ENCODE results near the gene UCP3. TPM values are rescaled to one million over a fixed set of nuclear protein-coding genes. Genes with fewer than 3 reads are reported as not detected.

Gene UCP3
- polyA plus RNA-seq, 1 donor (not counting 4 experiments of a cell fraction or from before 2014, with no cell fraction given): 0.52 TPM

- H3K27ac ChIP-seq (ENCODE audit: control insufficient read depth, insufficient read depth, low read length): no peak overlapping the region
- no peak overlapping the region for H3K9ac ChIP-seq (ENCODE audit: control insufficient read depth, extremely low read depth, insufficient read depth, low read length)
- H3K4me3 ChIP-seq (ENCODE audit: control insufficient read depth in 2 of 3, extremely low read depth in 1 of 3, insufficient read depth in 2 of 3, low read depth in 1 of 3, low read length in 3 of 3): no peak overlapping the region
- FAIRE-seq (no peak), DNase-seq (ENCODE audit: low read depth, low spot score) (no peak)
- peaks cover 8% of the 10 kb centered on the region for H3K4me1 ChIP-seq (ENCODE audit: control insufficient read depth, extremely low read depth, insufficient read depth, low read length)
- H3K9me1 ChIP-seq (ENCODE audit: control insufficient read depth, extremely low read depth, insufficient read depth, low read length): no peaks in the 10 kb centered on the region
- no peaks in the 10 kb centered on the region for H4K20me1 ChIP-seq (ENCODE audit: control insufficient read depth, extremely low read depth, insufficient read depth, low read length)
- TF ChIP-seq EZH2 (IDR thresholded peaks at IDR 0.05; ENCODE audit: low read length) (no peak), CTCF (optimal IDR thresholded peaks at IDR 0.05 in 1 of 3, IDR thresholded peaks at IDR 0.05 in 1 of 3, conservative IDR thresholded peaks at IDR 0.05 in 1 of 3; ENCODE audit: extremely low read depth in 1 of 3, insufficient read depth in 2 of 3, low read length in 3 of 3) (no peak)
- H3K79me2 ChIP-seq (ENCODE audit: control insufficient read depth, insufficient read depth, low read length): no peaks in the 10 kb centered on the region
- H3K27me3 ChIP-seq (ENCODE audit: control insufficient read depth, extremely low read depth, insufficient read depth, low read length): no peaks in the 10 kb centered on the region
- no peak overlapping the region for H2AFZ ChIP-seq (ENCODE audit: control insufficient read depth, low read length)
- H3K36me3 ChIP-seq (ENCODE audit: control insufficient read depth in 2 of 2, extremely low read depth in 1 of 2, insufficient read depth in 2 of 2, low read length in 2 of 2): no peaks in the 10 kb centered on the region
- dilution Hi-C loops (cut with MboI; ENCODE audit: extremely low pct_ligation_motif_present, low sequenced_read_pairs): no loop called here
- no peaks in the 10 kb centered on the region for H3K9me3 ChIP-seq (ENCODE audit: control insufficient read depth, low read depth, low read length)
- H3K4me2 ChIP-seq (ENCODE audit: control insufficient read depth, extremely low read depth, insufficient read depth, low read depth, low read length): no peak overlapping the region
Observed at GRCh38 chr11:73971175-73971719, 37.6 kb downstream of the UCP3 start.

DNA sequence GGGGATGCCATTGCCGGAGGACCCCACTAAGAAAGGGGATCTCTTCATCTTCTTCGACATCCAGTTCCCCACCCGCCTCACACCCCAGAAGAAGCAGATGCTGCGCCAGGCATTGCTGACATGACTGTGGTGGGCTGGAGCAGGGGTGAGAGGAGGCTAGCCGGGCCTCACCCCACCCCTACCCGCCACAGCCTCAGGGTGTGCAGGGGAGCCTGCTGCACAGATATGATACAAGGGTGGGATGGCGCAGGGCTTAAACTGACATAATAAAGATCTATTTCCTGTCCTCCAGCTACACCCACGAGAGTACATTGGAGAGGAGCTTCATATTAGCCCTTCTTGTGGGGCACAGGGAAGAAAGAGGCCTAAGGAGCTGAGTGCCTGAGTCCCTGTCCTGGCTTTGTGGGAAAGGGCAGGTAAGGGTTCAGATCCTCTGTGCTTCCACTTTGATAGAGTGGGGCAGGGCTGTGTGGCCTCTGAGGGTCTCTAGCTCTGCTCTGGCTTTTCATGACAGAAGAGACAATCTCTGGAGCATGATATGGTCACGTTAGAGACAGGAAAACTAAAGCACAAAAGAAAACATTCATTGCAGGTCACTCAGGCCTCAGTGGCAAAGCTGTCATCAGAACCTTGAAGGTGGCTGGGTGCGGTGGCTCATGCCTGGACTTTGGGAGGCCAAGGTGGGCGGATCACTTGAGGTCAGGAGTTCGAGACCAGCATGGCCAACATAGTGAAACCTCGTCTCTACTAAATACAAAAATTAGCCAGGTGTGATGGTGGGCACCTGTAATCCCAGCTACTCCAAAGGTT lies 38.7 kb downstream of the UCP3 start:
- FAIRE-seq (no peak), DNase-seq (ENCODE audit: low read depth, low spot score) (no peak)
- Histone ChIP-seq H3K4me3 (ENCODE audit: control insufficient read depth in 2 of 3, extremely low read depth in 1 of 3, insufficient read depth in 2 of 3, low read depth in 1 of 3, low read length in 3 of 3) (no peak overlapping the region), H3K27me3 (ENCODE audit: control insufficient read depth, extremely low read depth, insufficient read depth, low read length) (no peaks in the 10 kb centered on the region), H3K4me2 (ENCODE audit: control insufficient read depth, extremely low read depth, insufficient read depth, low read depth, low read length) (no peak overlapping the region), H3K79me2 (ENCODE audit: control insufficient read depth, insufficient read depth, low read length) (no peaks in the 10 kb centered on the region), H3K27ac (ENCODE audit: control insufficient read depth, insufficient read depth, low read length) (no peak overlapping the region), H3K4me1 (ENCODE audit: control insufficient read depth, extremely low read depth, insufficient read depth, low read length) (peaks cover 8% of the 10 kb centered on the region), H3K9me3 (ENCODE audit: control insufficient read depth, low read depth, low read length) (no peaks in the 10 kb centered on the region), H4K20me1 (ENCODE audit: control insufficient read depth, extremely low read depth, insufficient read depth, low read length) (no peaks in the 10 kb centered on the region), H3K9me1 (ENCODE audit: control insufficient read depth, extremely low read depth, insufficient read depth, low read length) (no peaks in the 10 kb centered on the region), H3K36me3 (ENCODE audit: control insufficient read depth in 2 of 2, extremely low read depth in 1 of 2, insufficient read depth in 2 of 2, low read length in 2 of 2) (no peaks in the 10 kb centered on the region), H2AFZ (ENCODE audit: control insufficient read depth, low read length) (no peak overlapping the region), H3K9ac (ENCODE audit: control insufficient read depth, extremely low read depth, insufficient read depth, low read length) (no peak overlapping the region)
- dilution Hi-C loops (cut with MboI; ENCODE audit: extremely low pct_ligation_motif_present, low sequenced_read_pairs): no loop called here
- TF ChIP-seq CTCF (optimal IDR thresholded peaks at IDR 0.05 in 1 of 3, IDR thresholded peaks at IDR 0.05 in 1 of 3, conservative IDR thresholded peaks at IDR 0.05 in 1 of 3; ENCODE audit: extremely low read depth in 1 of 3, insufficient read depth in 2 of 3, low read length in 3 of 3) (no peak), EZH2 (IDR thresholded peaks at IDR 0.05; ENCODE audit: low read length) (no peak)

Data from keratinocyte (primary cell).